Astrocyte (in vitro differentiated cells and primary cell): ENCODE results near the gene SOHLH1. TPM values are rescaled to one million over a fixed set of nuclear protein-coding genes. Genes with fewer than 3 reads are reported as not detected.

Experiments used
- DNase-seq: peaks from one replicate; pipeline ENCODE4 v3.0.0-alpha.2; 2010; ENCODE audit warnings: low read depth
- FAIRE-seq: peaks from 2 replicates; lab custom pipeline; 2011; peaks lifted over from hg19 to GRCh38; lab: Jason Lieb, UNC
- H2AFZ ChIP-seq: 2 replicates; pipeline ENCODE4 v1.6.0; 2012; ENCODE audit warnings: low read depth, low read length, inconsistent platforms
- H3K27ac ChIP-seq: 2 replicates; pipeline ENCODE4 v1.5.1; 2011; ENCODE audit warnings: low read depth, low read length, inconsistent platforms
- H3K27me3 ChIP-seq: 2 replicates; pipeline ENCODE4 v1.6.0; 2011; ENCODE audit warnings: low read length, inconsistent platforms; ENCODE audit not compliant: insufficient read depth
- H3K36me3 ChIP-seq: 2 replicates; pipeline ENCODE4 v1.5.1; 2011; ENCODE audit warnings: low read length, inconsistent platforms; ENCODE audit not compliant: insufficient read depth
- H3K4me1 ChIP-seq: 2 replicates; pipeline ENCODE4 v1.5.1; 2011; ENCODE audit warnings: low read length, inconsistent platforms; ENCODE audit not compliant: insufficient read depth
- H3K4me2 ChIP-seq: 2 replicates; pipeline ENCODE4 v1.6.0; 2012; ENCODE audit warnings: low read length, inconsistent platforms
- H3K4me3 ChIP-seq: 2 replicates; pipeline ENCODE4 v1.5.1; 2011; ENCODE audit warnings: low read depth, mild to moderate bottlenecking, low read length, inconsistent platforms; ENCODE audit not compliant: insufficient read depth
- H3K79me2 ChIP-seq: 2 replicates; pipeline ENCODE4 v1.6.0; 2012; ENCODE audit warnings: mild to moderate bottlenecking, low read length, inconsistent platforms; ENCODE audit not compliant: insufficient read depth
- H3K9ac ChIP-seq: 2 replicates; pipeline ENCODE4 v1.6.0; 2012; ENCODE audit warnings: mild to moderate bottlenecking, low read length, inconsistent platforms
- H3K9me3 ChIP-seq: 2 replicates; pipeline ENCODE4 v1.5.1; 2012; ENCODE audit warnings: low read depth, mild to moderate bottlenecking, low read length, inconsistent platforms; ENCODE audit not compliant: insufficient read depth
- H4K20me1 ChIP-seq: 2 replicates; pipeline ENCODE4 v1.6.0; 2012; ENCODE audit warnings: low read length, inconsistent platforms; ENCODE audit not compliant: insufficient read depth
- H3K27ac Mint-ChIP-seq: one replicate; pipeline ENCODE4 v1.8.0; 2021; ENCODE audit warnings: mild to moderate bottlenecking, mixed read lengths; ENCODE audit not compliant: unreplicated experiment
- H3K27me3 Mint-ChIP-seq: one replicate; pipeline ENCODE4 v1.8.0; 2021; ENCODE audit warnings: low read depth, mixed read lengths; ENCODE audit not compliant: unreplicated experiment
- H3K36me3 Mint-ChIP-seq: one replicate; pipeline ENCODE4 v1.8.0; 2021; ENCODE audit warnings: low read depth, mixed read lengths; ENCODE audit not compliant: unreplicated experiment
- H3K4me1 Mint-ChIP-seq: one replicate; pipeline ENCODE4 v1.8.0; 2021; ENCODE audit warnings: low read depth, mixed read lengths; ENCODE audit not compliant: unreplicated experiment
- H3K4me3 Mint-ChIP-seq: one replicate; pipeline ENCODE4 v1.8.0; 2021; ENCODE audit warnings: mild to moderate bottlenecking, moderate library complexity, mixed read lengths; ENCODE audit not compliant: unreplicated experiment
- H3K9me3 Mint-ChIP-seq: one replicate; pipeline ENCODE4 v1.8.0; 2021; ENCODE audit warnings: mild to moderate bottlenecking, mixed read lengths; ENCODE audit not compliant: unreplicated experiment
- CTCF ChIP-seq: IDR thresholded peaks from 2 replicates; pipeline ENCODE4 v1.5.1; 2011; ENCODE audit warnings: low read depth, mild to moderate bottlenecking, inconsistent platforms, low read length, moderate library complexity; ENCODE audit not compliant: insufficient read depth
- EZH2 ChIP-seq: IDR thresholded peaks from 2 replicates; pipeline ENCODE4 v1.6.1; 2012; ENCODE audit warnings: mild to moderate bottlenecking, low read length, inconsistent platforms; ENCODE audit not compliant: insufficient read depth
- total RNA-seq: library from RNA; stranded (reverse); gene quantifications from 2 replicates; pipeline ENCODE4 v1.2.1, GENCODE V29; 2021

Gene SOHLH1
- total RNA-seq, 1 donor from 2014 or later, result not detected

GRCh38 chr9:135729480-135729879 lies 30.2 kb upstream of the SOHLH1 start:
- H3K27ac Mint-ChIP-seq, result no peak overlapping the region
- H3K4me3 Mint-ChIP-seq, result no peak overlapping the region
- H3K9me3 Mint-ChIP-seq, result peaks cover 14% of the 10 kb centered on the region
- H3K36me3 ChIP-seq, result no peaks in the 10 kb centered on the region
- no peak for TF ChIP-seq CTCF
- TF ChIP-seq EZH2, result no peak
- FAIRE-seq (no peak), DNase-seq (no peak)
- no peaks in the 10 kb centered on the region for H3K79me2 ChIP-seq
- no peaks in the 10 kb centered on the region for H3K36me3 Mint-ChIP-seq
- no peaks in the 10 kb centered on the region for H3K4me1 ChIP-seq
- H3K4me2 ChIP-seq, result no peak overlapping the region
- no peaks in the 10 kb centered on the region for H4K20me1 ChIP-seq
- peaks cover 6% of the 10 kb centered on the region for H3K9me3 ChIP-seq
- peaks cover 6% of the 10 kb centered on the region for H3K27me3 ChIP-seq
- no peak overlapping the region for H2AFZ ChIP-seq
- H3K4me3 ChIP-seq, result no peak overlapping the region
- H3K27ac ChIP-seq, result no peak overlapping the region
- H3K9ac ChIP-seq, result no peak overlapping the region
- peaks cover 39% of the 10 kb centered on the region for H3K27me3 Mint-ChIP-seq
- H3K4me1 Mint-ChIP-seq, result no peaks in the 10 kb centered on the region

- Histone ChIP-seq H3K4me1 (no peaks in the 10 kb centered on the region), H3K27me3 (peaks cover 6% of the 10 kb centered on the region), H3K36me3 (no peaks in the 10 kb centered on the region), H3K79me2 (no peaks in the 10 kb centered on the region), H4K20me1 (no peaks in the 10 kb centered on the region), H3K4me2 (no peak overlapping the region), H3K27ac (no peak overlapping the region), H2AFZ (no peak overlapping the region), H3K9ac (no peak overlapping the region), H3K4me3 (no peak overlapping the region), H3K9me3 (peaks cover 6% of the 10 kb centered on the region)
- DNase-seq (no peak), FAIRE-seq (no peak)
- no peak overlapping the region for H3K27ac Mint-ChIP-seq
- H3K4me3 Mint-ChIP-seq, result no peak overlapping the region
- TF ChIP-seq CTCF (no peak), EZH2 (no peak)
- peaks cover 34% of the 10 kb centered on the region for H3K27me3 Mint-ChIP-seq
- peaks cover 14% of the 10 kb centered on the region for H3K9me3 Mint-ChIP-seq
- no peaks in the 10 kb centered on the region for H3K4me1 Mint-ChIP-seq
- H3K36me3 Mint-ChIP-seq, result no peaks in the 10 kb centered on the region
Observed at GRCh38 chr9:135728436-135729110, 29.3 kb upstream of the SOHLH1 start.

- H3K4me2 ChIP-seq, result no peak overlapping the region
- H3K79me2 ChIP-seq, result no peaks in the 10 kb centered on the region
- Mint-ChIP-seq H3K36me3 (no peaks in the 10 kb centered on the region), H3K9me3 (peaks cover 11% of the 10 kb centered on the region), H3K27ac (no peak overlapping the region), H3K27me3 (peaks cover 33% of the 10 kb centered on the region), H3K4me1 (no peaks in the 10 kb centered on the region), H3K4me3 (no peak overlapping the region)
- H3K36me3 ChIP-seq, result no peaks in the 10 kb centered on the region
- no peak for FAIRE-seq
- no peaks in the 10 kb centered on the region for H3K4me1 ChIP-seq
- H2AFZ ChIP-seq, result no peak overlapping the region
- H4K20me1 ChIP-seq, result no peaks in the 10 kb centered on the region
- H3K9ac ChIP-seq, result no peak overlapping the region
- no peak overlapping the region for H3K4me3 ChIP-seq
- no peak for DNase-seq
- no peak overlapping the region for H3K27ac ChIP-seq
- peaks cover 6% of the 10 kb centered on the region for H3K27me3 ChIP-seq
- H3K9me3 ChIP-seq, result peaks cover 6% of the 10 kb centered on the region
- TF ChIP-seq CTCF, result no peak
- TF ChIP-seq EZH2, result no peak
Observed at GRCh38 chr9:135727257-135727875, 28.1 kb upstream of the SOHLH1 start.
